GM19043 (cell line): ENCODE data around the gene CENPV.
"Not testable (repeated sequence)": the region's sequence is repeated elsewhere in the genome, so short reads cannot be mapped to it uniquely, and the experiment has no call there.

ENCODE experiments used
- ATAC-seq: cut with Tn5 transposase; IDR thresholded peaks from one replicate; pipeline ENCODE4 v1.9.1; 2021; ENCODE audit warnings: low read depth; ENCODE audit not compliant: unreplicated experiment

CENPV gene

GRCh38 chr17:16314859-16315258 is 38.4 kb downstream of the CENPV start:
- no peak for ATAC-seq

GRCh38 chr17:16314189-16314588 is 39.1 kb downstream of the CENPV start:
- ATAC-seq: no peak

GRCh38 chr17:16313139-16314090 is 39.9 kb downstream of the CENPV start:
- ATAC-seq: no peak

GRCh38 chr17:16312061-16312460 is 41.2 kb downstream of the CENPV start:
- not testable (repeated sequence) for ATAC-seq

GRCh38 chr17:16306211-16306610 is 47.1 kb downstream of the CENPV start:
- no peak for ATAC-seq

GRCh38 chr17:16304830-16305229 is 48.4 kb downstream of the CENPV start:
- ATAC-seq: no peak

- no peak for ATAC-seq
Measured at GRCh38 chr17:16302856-16303255, 50.4 kb downstream of the CENPV start.

- no peak for ATAC-seq
Measured at GRCh38 chr17:16301963-16302855, 51.1 kb downstream of the CENPV start.

GRCh38 chr17:16300554-16300953 is 52.7 kb downstream of the CENPV start:
- no peak for ATAC-seq

GRCh38 chr17:16298140-16298662 is 55.1 kb downstream of the CENPV start:
- ATAC-seq: no peak

GRCh38 chr17:16297367-16298139 is 55.7 kb downstream of the CENPV start:
- ATAC-seq: no peak

GRCh38 chr17:16296072-16296471 is 57.2 kb downstream of the CENPV start:
- not testable (repeated sequence) for ATAC-seq

GRCh38 chr17:16294560-16294959 is 58.7 kb downstream of the CENPV start:
- ATAC-seq: no peak

- ATAC-seq: no peak
Measured at GRCh38 chr17:16293931-16294330, 59.3 kb downstream of the CENPV start.
